GM18499 (cell line): ENCODE data around the gene PPP2R2B.
A peak's percentile ranks its signal among the peaks of the same experiment; 100 is the strongest.

Source experiments
- ATAC-seq: cut with Tn5 transposase; IDR thresholded peaks from one replicate; pipeline ENCODE4 v1.9.1; 2021; ENCODE audit warnings: moderate number of reproducible peaks; ENCODE audit not compliant: insufficient read depth, unreplicated experiment

Gene PPP2R2B

DNA sequence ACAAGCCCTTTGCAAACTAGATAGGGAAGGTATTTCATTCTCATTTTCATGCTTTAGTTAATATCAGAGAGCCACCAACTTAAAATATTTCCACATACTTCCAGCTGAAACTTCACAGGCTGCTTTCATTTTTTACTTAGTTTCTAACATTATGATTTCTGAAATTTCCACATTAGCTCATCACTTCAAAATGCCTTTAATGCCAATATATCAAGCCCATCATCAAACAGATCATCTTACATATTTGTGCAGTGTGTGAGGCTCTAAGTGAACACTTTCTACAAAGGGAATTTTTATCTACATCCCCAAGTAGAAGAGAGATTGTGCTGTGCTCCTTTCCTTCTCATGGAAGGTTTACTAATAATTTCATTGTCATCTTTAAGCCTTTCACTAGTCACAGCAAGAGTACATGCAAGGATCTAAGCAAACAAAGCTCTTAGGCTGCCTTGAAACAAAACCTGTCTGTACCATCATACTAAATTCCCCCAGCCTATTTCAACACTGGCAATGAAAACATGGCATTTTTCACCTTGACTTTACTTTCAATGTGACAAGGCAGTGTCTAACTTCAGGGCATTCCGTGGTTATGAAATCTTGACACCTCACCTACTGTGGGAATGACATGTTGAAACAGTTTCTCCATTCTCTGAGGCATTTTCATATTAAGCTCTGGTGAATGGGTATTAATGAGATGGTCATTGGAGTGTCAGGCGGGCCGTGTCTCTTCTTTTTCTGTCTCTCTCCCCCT, 45.4 kb downstream of the PPP2R2B start:
- ATAC-seq = no peak

DNA sequence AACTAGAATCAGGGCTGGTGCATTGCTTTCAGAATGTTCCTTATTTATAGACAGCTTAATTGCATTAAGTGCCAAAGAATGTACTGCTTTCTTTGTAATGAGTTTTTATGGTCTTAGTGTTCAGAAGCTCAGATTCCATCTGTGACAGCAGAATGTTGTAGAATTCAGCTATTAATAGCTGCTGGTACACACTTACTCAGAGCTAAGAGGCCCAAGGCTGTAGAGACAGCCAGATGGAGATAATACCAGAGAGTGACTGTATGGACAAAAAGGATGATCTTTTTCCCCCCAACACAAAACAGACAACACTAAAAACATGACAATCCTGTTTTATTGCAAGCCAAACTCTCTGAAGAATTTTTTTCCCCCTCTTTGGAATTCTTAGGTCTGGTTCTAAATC, 50.2 kb downstream of the PPP2R2B start:
- ATAC-seq = no peak

DNA sequence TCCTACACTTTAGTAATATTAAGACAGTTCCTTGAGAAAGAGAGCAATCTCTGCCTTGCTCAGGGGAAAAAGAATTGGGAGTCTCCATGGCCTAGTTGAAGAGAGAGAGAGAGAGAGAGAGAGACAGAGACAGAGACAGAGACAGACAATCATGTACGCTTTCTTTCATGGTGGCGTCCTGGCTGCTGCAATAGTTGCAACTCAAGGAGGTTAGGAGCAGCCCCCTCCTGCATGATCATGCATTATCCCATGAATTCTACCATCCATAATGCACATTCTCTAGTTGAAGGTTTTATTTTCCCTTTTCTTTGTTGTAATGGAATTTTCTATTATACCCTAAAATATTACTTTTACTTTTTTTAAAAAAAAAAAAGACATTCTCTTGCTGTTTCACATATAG, 50.7 kb downstream of the PPP2R2B start:
- ATAC-seq = no peak

DNA sequence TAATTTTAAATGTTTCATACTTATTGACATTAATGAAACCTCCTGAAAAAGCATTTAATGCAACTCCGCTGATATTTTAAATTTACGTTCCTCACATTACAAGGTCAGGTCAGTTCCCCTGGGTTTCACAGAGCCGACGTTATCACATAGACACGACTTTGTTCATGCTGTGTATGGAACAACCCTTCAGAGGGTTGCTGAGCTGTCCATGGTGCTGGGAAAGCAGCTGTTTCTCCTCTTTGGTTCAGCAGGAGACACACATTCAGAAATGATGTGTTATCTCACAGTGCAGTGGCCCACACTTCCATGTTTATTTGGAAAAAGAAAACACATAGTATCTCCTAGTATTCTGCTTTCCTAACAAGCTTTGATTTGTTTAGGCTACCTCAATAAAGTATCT, 53.5 kb downstream of the PPP2R2B start:
- ATAC-seq = no peak

DNA sequence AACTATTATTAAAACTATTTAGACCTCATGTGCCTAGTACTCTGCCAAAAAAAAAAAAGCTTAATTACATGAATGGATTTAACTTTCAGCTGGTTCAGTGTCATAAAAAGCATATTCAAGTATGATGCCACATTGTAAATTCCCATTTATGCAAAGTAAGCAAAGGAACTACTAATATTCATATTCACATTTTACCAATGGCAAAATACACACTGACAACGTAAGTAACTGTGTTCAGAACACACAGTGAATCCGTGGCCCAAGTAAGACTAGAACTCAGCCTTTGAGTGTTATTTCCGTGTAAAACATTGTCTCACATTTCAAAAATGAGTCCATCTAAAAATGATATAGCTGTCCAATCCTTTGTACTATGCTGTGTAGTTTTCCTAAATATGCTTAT, 56.8 kb downstream of the PPP2R2B start:
- no peak for ATAC-seq

DNA sequence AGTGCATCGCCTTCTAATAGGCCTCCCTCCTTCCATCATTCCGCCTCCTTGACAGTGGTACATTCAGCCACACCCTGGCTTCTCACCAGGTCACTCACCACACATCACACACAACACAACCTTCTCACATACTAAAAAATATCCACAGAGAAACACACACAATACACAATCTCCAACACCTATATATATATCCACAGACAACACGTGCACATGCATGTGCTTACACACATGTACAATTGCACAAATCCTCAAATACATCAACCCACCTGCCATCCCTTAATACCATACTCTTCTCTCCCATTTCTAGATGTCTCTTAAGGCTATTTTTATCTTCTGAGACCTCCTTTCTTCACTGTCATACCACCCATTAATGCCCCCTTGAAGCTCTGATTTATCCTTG, 57.6 kb downstream of the PPP2R2B start:
- no peak for ATAC-seq

DNA sequence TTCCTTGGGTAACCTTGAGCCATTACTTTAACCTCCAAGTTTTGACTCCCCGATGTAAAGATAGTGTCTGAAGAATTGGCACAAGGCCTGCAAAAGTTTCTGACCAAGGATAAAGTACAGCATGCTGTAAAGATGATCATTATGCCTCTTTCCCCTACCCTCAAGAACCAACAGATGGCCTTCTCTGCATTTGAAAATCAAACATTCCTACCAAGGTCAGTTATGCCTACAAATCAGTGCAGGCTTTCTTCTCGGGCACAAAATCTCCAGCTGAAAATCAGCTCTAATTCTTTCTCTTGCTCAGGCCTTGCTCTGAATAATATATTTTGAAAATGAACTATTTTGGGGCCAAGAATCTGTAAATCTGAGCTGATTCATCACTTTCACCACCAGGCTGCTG, 59.7 kb downstream of the PPP2R2B start:
- no peak for ATAC-seq

DNA sequence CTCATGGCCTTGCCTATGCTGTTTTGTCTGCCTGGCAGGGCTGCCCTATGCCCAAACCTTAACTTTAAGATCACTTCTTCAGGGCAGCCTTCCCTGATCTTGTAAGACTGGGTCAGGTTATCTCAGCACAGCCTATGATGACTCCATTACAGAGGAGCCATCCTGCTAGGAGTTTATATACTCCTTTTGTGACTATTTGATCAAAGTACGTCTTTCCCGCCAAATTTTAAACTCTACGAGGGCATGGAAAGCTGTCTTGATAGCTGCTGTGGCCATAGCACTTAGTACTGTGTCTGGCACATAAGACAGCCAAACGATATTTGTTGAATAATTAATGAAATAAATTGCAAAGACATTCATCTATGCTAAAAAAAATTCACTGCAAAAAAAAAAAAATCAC, 60.6 kb downstream of the PPP2R2B start:
- no peak for ATAC-seq

DNA sequence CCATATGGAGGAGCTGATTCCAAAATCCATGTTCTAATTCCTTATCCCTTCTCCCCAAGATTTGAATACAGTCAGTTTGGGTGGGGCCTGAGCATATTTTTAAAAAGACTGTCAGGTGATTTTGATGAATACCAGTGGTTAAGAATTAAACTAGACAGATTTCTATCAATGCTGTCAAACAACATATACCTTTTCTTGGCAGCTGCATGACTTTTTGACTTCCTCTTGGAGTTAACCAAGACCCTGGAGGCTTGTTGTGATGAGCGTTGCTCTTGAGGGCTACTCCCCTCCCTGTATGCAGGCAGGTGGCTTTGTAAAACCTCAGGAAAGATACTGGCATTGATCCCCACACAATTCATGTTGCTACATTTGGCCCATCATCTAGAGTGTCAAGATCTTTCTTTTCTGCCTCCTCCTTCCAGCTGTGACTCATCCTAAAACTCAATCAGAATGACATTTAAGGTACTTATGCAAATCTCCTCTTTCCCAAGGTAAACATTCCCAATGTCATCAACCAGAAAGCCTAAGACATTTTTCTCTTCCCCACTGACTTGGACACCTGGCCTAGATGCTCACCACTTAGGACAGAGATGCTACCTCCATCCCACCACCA, 61.7 kb downstream of the PPP2R2B start:
- ATAC-seq = no peak

DNA sequence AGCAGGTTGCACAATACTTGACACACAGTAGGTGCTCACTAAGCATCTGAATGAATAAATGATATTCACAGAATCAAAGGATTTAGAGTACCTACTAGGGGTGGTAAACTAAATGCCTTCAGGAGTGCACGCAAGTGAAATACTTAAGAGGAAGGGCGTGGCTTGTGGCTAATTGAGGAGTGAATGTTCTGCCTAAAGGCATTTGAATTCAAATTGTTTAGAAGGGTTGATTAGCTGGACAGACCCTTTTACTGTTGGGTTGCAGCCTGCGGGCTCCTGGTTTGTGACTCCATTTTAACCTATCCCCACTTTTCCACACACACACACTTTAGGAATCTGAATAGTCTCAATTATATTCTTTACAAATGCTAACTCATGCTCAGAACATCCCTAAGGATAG, 63.1 kb downstream of the PPP2R2B start:
- no peak for ATAC-seq

DNA sequence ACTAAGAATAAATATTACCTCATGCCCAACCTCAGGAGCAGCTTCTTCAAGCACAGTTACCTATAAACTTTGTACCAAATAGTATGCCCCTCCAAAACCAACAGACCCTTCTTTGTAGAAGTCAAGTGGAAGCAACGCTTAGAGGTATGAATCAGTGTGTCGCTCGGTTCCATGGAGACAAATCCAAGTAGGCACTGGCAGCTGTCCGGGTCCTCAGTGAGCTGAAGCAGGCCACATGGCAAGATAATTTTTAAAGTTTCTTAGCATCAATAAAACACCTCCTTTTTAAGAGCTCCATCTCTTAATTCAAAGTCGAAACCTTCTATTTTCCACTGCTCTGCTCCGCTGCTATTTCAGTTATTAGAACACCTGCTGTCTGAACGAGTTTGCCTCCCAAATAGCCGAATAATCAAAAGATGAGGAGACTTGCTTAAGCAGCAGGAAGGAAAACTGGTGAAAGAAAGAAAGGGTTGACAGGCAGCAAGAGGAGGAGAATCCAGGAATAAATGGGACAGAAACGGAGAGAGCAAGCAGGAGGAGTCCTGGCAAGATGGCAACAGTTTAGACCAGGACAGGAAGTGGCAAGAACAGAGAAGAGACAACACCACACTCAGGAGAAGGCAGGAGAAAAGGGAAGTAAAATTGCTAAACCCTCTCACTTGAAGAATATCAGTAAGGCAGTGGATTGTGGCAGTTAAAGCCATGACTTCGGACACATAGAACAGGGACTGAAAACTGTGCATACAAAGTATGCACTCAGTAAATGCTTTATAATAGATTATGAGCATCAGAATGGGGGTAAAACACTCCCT, 65.0 kb downstream of the PPP2R2B start:
- no peak for ATAC-seq

DNA sequence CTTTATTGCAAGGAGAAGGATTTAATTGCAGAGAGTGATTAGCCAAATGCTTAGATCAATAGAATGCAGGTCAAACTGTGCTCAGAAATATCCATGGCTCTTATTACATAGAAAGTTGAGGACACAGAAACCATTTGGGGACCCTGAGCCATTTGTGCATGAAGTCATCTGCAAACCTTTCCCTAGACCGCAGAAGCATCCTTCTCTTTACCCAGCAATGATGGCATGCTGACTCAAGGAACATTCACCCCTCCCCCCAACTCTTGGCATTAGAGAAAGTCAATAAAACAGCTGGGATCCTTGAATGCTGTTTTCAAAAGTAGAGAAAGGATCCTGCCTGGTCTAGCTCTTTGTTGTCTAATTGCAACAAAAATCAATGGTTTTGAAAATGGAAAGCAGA, 73.5 kb downstream of the PPP2R2B start:
- no peak for ATAC-seq

DNA sequence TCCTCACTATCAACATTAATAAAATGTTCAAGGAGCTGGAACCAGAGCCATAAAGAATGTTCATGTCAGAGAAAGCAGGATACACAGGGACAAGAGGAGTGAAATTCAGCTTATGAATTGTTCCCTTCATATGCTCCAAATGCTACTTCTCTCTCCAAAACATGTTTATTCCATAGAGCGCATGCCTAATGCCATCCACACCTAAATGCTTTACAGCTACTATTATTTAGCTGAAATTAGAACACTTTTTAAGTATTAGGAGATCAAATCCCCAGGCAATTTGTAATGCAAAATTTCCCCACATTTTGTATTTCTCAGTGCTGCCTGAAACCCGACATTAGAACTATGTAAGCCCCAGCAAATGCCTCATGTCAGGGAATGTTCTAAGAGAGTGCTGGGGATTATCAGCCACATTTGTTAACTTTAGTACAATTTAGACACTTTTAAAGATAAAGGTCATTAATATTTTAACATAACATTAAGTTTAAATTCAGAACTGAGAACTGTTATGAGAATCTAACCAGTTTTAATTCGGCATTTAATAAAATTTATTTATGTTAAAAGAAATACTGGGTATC, 75.5 kb downstream of the PPP2R2B start:
- no peak for ATAC-seq

DNA sequence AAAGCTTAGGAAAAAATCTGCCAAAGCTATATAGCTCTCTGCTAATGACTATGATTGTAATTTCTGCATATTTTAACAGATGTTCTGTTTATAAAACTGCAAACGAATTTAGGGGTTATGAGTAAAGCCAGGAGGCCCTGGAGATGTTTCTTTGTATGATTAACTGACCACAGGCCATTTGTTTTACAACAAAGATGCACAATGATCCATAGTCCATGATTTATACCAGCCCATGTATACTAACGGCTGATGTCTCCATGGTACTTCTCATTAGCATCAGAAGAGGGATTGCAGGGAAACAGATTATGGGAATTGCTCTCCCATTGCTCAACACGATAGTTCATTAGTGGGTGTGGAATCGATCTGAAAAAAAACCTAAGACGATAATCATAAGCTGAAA, 78.9 kb downstream of the PPP2R2B start:
- no peak for ATAC-seq

DNA sequence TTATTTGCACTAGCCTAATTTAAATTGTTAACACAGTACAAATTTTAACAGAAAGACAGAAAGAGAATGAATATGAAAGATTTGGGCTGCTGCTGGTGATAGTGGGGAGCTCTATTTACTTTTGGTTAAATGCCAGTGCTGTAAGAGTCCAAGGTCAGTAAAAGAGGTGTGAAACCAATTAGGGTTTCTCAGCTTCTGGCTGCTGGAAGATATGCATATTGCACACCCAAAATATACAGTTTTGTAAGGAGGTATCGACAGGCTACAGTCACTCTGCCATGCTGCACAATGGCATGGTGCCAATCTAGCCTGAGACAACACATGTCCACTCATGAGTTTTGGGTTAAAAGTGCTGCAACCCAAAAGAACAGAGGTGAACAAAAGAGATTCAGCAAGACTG, 79.3 kb downstream of the PPP2R2B start:
- ATAC-seq = no peak

DNA sequence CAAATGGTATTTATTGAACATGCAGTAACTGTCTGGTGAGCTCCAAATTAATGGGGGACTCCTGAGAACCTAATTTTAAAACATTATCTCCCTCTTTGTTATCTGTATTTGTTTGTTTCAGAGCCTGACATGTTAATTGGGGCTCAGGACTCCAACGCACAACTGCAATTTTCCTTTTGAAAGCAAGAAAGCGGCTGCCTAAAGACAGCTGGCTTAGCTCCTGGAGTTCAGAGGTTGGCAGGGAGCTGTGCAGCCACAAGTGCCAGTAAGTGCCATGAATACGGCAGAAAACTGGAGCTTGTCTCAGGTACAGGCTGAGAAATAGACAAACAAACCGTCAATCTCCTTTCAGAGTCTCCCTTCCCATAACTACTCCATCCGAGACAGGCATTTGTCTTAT, 80.9 kb downstream of the PPP2R2B start:
- no peak for ATAC-seq

DNA sequence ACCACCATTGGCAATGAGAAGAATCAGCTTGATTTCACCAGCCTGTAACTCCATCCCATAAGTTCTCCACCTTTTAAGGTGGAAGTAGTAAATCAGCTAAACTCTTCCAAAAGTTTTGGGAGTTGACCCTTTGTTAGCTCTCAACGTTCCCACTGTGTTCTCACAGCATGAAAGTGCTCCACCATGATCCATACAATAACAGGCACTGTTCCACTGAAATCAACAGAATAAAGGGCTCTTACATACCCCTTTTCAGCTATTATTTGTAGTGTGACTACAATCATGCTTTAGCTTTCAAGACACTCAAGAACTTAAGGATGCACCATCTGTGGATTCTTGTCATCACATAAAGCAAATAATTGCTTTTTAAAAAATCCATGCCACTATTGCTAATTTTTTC, 81.6 kb downstream of the PPP2R2B start:
- ATAC-seq = no peak

DNA sequence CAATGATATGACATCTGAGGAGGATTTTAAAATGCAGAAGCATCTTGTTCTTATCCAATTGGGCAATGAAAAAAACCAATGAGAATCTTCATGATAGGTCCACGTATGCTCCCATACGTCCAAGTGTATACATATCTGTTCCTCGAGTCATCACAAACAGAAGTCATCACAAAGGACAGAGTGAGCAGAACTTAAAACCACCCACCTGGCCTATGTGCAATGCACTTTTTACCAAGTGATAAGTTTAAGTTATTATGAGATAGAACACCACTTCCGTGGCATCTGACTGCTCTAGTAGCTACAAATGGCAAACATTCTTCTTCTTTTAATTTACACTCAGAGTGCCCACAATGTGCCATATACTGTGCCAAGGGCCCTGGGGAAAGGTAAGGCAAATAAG, 82.4 kb downstream of the PPP2R2B start:
- ATAC-seq = no peak

DNA sequence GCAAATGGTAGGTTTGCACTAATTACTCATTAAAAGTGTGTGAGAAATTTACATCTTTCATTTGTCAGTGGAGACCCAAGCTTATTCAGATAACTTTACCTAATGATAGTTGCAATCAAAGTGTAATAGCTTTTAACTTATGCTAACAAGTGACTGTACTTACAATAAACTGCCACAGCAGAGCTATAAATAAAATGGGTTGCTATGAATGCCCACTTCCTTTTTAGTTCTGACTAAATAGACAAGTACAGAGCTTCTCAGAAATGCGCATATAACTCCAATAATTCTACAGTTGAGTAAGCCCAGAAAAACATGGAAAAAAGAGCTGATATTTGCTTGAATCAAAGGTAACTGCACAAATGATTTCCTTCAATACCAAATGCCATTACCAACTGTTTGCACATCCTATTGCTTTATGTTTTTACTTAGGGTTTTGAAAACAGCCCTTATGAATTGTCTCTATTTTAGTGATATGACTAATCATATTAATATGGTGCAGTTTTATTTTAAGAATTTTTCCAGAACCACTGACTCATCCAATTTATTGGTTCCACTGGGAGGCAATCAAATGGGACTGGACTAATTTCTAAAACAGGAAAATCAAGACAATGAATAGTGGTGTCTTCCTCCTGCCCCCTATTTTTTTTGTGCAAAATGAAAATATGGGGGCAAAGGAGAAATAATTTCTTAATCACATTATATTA, 84.1 kb downstream of the PPP2R2B start:
- peak; percentile 63 for ATAC-seq

DNA sequence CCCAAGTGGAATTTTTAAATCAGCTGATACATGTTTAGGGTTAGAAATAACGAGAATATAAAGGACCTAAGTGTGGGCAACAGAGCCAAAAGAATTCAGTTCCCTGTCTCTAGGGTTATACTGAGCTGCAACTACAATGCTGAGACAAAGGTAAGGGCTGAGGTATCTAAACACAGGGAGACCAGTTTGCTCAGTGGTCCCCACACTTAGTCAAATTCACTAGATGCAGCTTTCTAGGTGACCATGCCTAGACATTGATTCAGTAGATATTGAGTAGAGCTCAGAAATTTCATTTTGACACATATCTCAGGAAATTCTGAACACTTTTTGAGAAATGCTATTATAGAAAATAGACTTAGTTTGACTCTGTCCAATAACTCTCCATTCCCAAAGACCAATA, 84.8 kb downstream of the PPP2R2B start:
- no peak for ATAC-seq

DNA sequence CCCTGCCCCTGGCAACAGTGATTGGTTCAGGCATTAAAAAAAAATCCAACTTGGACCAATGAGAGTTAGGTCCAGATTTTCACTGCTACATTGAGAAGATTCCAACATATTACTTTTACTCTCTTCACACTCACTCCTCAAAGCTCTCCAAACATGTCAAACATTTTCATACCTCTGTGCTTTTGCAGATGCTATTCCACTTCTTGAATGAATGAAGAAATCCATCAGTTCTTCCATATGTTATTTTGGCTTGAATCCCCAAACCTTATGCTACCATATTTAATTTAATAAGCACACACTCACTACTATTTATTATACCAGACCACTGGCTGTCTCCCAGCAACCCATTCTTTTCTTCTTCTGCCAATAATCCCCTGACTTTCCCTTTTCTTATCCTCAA, 87.1 kb downstream of the PPP2R2B start:
- ATAC-seq = no peak
